Adrenal gland (tissue), 5 donors: ENCODE measurements around the gene NPY5R.

Experiments used
- CTCF ChIP-seq, 6 experiments: fragments of 450-650 bp in 4 of 6; fragments of 200-600 bp in 2 of 6; sonication (generic) in 1 of 6; IDR thresholded peaks; 1 replicate in 5 of 6; 2 replicates in 1 of 6; pipeline versions ENCODE4 v1.5.1 to v1.8.0; 2016 to 2021; ENCODE audit warnings: antibody characterized with exemption in 6 of 6, mild to moderate bottlenecking in 2 of 6, moderate library complexity in 1 of 6
- POLR2A ChIP-seq, 2 donors: fragments of 450-650 bp; IDR thresholded peaks; one replicate each; pipeline ENCODE4 v1.6.1; 2017; ENCODE audit warnings: antibody characterized with exemption in 2 of 2, mild to moderate bottlenecking in 2 of 2, moderate library complexity in 1 of 2
- donor health status: DM: no; HTN: no; CAD: no.

GRCh38 chr4:163343604-163344146 lies at the start of gene NPY5R:
- TF ChIP-seq POLR2A (IDR thresholded peaks at IDR 0.05) (no peak), CTCF (IDR thresholded peaks at IDR 0.05) (no peak)
